Astrocyte (in vitro differentiated cells and primary cell): Measurements from ENCODE around the gene THRAP3. TPM values are rescaled to one million over a fixed set of nuclear protein-coding genes. Genes with fewer than 3 reads are reported as not detected.
A peak's percentile ranks its signal among the peaks of the same experiment; 100 is the strongest.

Experiments used
- DNase-seq: peaks from one replicate; pipeline ENCODE4 v3.0.0-alpha.2; 2010; ENCODE audit warnings: low read depth
- FAIRE-seq: peaks from 2 replicates; lab custom pipeline; 2011; peaks lifted over from hg19 to GRCh38; lab: Jason Lieb, UNC
- H2AFZ ChIP-seq: 2 replicates; pipeline ENCODE4 v1.6.0; 2012; ENCODE audit warnings: low read depth, low read length, inconsistent platforms
- H3K27ac ChIP-seq: 2 replicates; pipeline ENCODE4 v1.5.1; 2011; ENCODE audit warnings: low read depth, low read length, inconsistent platforms
- H3K27me3 ChIP-seq: 2 replicates; pipeline ENCODE4 v1.6.0; 2011; ENCODE audit warnings: low read length, inconsistent platforms; ENCODE audit not compliant: insufficient read depth
- H3K36me3 ChIP-seq: 2 replicates; pipeline ENCODE4 v1.5.1; 2011; ENCODE audit warnings: low read length, inconsistent platforms; ENCODE audit not compliant: insufficient read depth
- H3K4me1 ChIP-seq: 2 replicates; pipeline ENCODE4 v1.5.1; 2011; ENCODE audit warnings: low read length, inconsistent platforms; ENCODE audit not compliant: insufficient read depth
- H3K4me2 ChIP-seq: 2 replicates; pipeline ENCODE4 v1.6.0; 2012; ENCODE audit warnings: low read length, inconsistent platforms
- H3K4me3 ChIP-seq: 2 replicates; pipeline ENCODE4 v1.5.1; 2011; ENCODE audit warnings: low read depth, mild to moderate bottlenecking, low read length, inconsistent platforms; ENCODE audit not compliant: insufficient read depth
- H3K79me2 ChIP-seq: 2 replicates; pipeline ENCODE4 v1.6.0; 2012; ENCODE audit warnings: mild to moderate bottlenecking, low read length, inconsistent platforms; ENCODE audit not compliant: insufficient read depth
- H3K9ac ChIP-seq: 2 replicates; pipeline ENCODE4 v1.6.0; 2012; ENCODE audit warnings: mild to moderate bottlenecking, low read length, inconsistent platforms
- H3K9me3 ChIP-seq: 2 replicates; pipeline ENCODE4 v1.5.1; 2012; ENCODE audit warnings: low read depth, mild to moderate bottlenecking, low read length, inconsistent platforms; ENCODE audit not compliant: insufficient read depth
- H4K20me1 ChIP-seq: 2 replicates; pipeline ENCODE4 v1.6.0; 2012; ENCODE audit warnings: low read length, inconsistent platforms; ENCODE audit not compliant: insufficient read depth
- H3K27ac Mint-ChIP-seq: one replicate; pipeline ENCODE4 v1.8.0; 2021; ENCODE audit warnings: mild to moderate bottlenecking, mixed read lengths; ENCODE audit not compliant: unreplicated experiment
- H3K27me3 Mint-ChIP-seq: one replicate; pipeline ENCODE4 v1.8.0; 2021; ENCODE audit warnings: low read depth, mixed read lengths; ENCODE audit not compliant: unreplicated experiment
- H3K36me3 Mint-ChIP-seq: one replicate; pipeline ENCODE4 v1.8.0; 2021; ENCODE audit warnings: low read depth, mixed read lengths; ENCODE audit not compliant: unreplicated experiment
- H3K4me1 Mint-ChIP-seq: one replicate; pipeline ENCODE4 v1.8.0; 2021; ENCODE audit warnings: low read depth, mixed read lengths; ENCODE audit not compliant: unreplicated experiment
- H3K4me3 Mint-ChIP-seq: one replicate; pipeline ENCODE4 v1.8.0; 2021; ENCODE audit warnings: mild to moderate bottlenecking, moderate library complexity, mixed read lengths; ENCODE audit not compliant: unreplicated experiment
- H3K9me3 Mint-ChIP-seq: one replicate; pipeline ENCODE4 v1.8.0; 2021; ENCODE audit warnings: mild to moderate bottlenecking, mixed read lengths; ENCODE audit not compliant: unreplicated experiment
- EZH2 ChIP-seq: IDR thresholded peaks from 2 replicates; pipeline ENCODE4 v1.6.1; 2012; ENCODE audit warnings: mild to moderate bottlenecking, low read length, inconsistent platforms; ENCODE audit not compliant: insufficient read depth
- total RNA-seq: library from RNA; stranded (reverse); gene quantifications from 2 replicates; pipeline ENCODE4 v1.2.1, GENCODE V29; 2021
- TF ChIP-seq, protein P1 (sequence below): IDR thresholded peaks from 2 replicates; pipeline ENCODE4 v1.5.1; 2011; ENCODE audit warnings: low read depth, mild to moderate bottlenecking, inconsistent platforms, low read length, moderate library complexity; ENCODE audit not compliant: insufficient read depth

The THRAP3 gene
- total RNA-seq, 1 donor from 2014 or later: 109 TPM

DNA sequence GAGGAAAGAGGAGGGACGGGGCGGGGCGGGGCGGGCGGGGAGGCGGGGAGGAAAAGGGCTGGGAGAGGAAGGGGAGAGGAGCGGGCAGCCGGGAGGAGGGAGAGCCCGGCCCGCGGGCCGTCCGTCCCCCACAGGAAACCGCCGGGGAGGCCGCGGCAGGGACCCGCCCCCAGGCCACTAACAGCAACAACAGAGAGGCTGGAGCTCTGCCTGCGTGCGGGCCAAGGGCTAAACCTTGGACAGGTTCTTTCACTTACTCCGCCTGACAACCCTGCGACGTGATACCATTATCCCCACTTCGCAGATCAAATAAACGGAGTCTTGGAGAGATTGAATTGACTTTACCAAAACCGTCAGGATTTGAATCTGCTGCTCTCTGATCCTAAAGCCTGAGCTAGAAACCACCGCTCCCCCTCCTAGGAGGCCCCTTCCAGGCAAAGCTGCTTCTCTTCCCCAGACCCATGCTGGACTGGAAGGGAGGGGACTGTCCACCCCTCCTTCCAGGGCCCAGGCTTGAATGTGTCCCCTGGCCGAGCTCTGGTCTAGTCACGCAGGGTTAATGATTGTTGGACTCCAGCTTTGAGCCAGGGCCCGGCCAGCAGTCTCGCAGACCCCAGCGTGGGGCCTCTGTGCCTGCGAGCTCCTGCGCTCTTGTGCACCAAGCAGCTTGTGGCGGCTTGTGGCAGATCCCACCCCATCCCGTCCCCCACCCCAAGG is 99.6 kb downstream of the THRAP3 start, which contains the start of gene EVA1B:
Gene EVA1B, minus strand, starts transcription at position 10 of the 717 bp plus-strand sequence. CDS start 608 bp downstream, outside the sequence.
- H3K27me3 Mint-ChIP-seq: no peaks in the 10 kb centered on the region
- H3K4me2 ChIP-seq: peak within 1 kb of the TSS; percentile 95
- TF ChIP-seq, protein P1, sequence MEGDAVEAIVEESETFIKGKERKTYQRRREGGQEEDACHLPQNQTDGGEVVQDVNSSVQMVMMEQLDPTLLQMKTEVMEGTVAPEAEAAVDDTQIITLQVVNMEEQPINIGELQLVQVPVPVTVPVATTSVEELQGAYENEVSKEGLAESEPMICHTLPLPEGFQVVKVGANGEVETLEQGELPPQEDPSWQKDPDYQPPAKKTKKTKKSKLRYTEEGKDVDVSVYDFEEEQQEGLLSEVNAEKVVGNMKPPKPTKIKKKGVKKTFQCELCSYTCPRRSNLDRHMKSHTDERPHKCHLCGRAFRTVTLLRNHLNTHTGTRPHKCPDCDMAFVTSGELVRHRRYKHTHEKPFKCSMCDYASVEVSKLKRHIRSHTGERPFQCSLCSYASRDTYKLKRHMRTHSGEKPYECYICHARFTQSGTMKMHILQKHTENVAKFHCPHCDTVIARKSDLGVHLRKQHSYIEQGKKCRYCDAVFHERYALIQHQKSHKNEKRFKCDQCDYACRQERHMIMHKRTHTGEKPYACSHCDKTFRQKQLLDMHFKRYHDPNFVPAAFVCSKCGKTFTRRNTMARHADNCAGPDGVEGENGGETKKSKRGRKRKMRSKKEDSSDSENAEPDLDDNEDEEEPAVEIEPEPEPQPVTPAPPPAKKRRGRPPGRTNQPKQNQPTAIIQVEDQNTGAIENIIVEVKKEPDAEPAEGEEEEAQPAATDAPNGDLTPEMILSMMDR: no peak
- no peaks in the 10 kb centered on the region for H3K27me3 ChIP-seq
- no peaks in the 10 kb centered on the region for H3K9me3 ChIP-seq
- H3K27ac Mint-ChIP-seq: peak within 1 kb of the TSS; percentile 87
- peaks cover 12% of the 10 kb centered on the region for H4K20me1 ChIP-seq
- H3K4me1 Mint-ChIP-seq: peaks cover 29% of the 10 kb centered on the region
- H3K27ac ChIP-seq: peak within 1 kb of the TSS; percentile 81
- H3K4me3 Mint-ChIP-seq: peak within 1 kb of the TSS; percentile 81
- H3K79me2 ChIP-seq: peaks cover 23% of the 10 kb centered on the region
- peaks cover 46% of the 10 kb centered on the region for H3K4me1 ChIP-seq
- DNase-seq (peak; percentile 75), FAIRE-seq (no peak)
- H3K9me3 Mint-ChIP-seq: no peaks in the 10 kb centered on the region
- peaks cover 15% of the 10 kb centered on the region for H3K36me3 Mint-ChIP-seq
- H3K4me3 ChIP-seq: peak within 1 kb of the TSS; percentile 73
- no peaks in the 10 kb centered on the region for H3K36me3 ChIP-seq
- H2AFZ ChIP-seq: no peak within 1 kb of the TSS
- peak within 1 kb of the TSS; percentile 87 for H3K9ac ChIP-seq

DNA sequence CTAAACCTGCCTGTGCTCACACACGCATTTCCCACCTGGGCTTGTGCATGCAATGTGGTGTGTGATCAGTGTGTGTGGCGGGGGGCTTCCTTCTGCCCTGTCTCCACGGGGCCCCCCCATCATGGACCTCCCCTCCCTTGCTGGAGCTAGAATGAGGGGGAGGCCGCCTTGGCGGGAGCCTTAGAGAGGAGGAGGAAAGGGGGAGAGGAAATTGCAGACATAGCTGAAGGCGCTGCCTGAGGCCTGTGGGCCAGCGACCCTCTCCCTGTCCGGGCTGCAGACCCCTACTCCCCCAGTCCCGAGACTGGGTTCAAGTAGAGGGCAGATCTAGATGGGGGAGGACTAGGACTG is 100.1 kb downstream of the THRAP3 start:
- peaks cover 12% of the 10 kb centered on the region for H4K20me1 ChIP-seq
- H3K27ac Mint-ChIP-seq: no peak overlapping the region
- H3K27me3 ChIP-seq: no peaks in the 10 kb centered on the region
- peak overlapping the region; percentile 45 for H3K4me3 Mint-ChIP-seq
- FAIRE-seq: no peak
- TF ChIP-seq EZH2: no peak
- TF ChIP-seq, protein P1: no peak
- peaks cover 23% of the 10 kb centered on the region for H3K79me2 ChIP-seq
- no peak for DNase-seq
- H3K4me1 Mint-ChIP-seq: peaks cover 29% of the 10 kb centered on the region
- H3K36me3 Mint-ChIP-seq: peaks cover 16% of the 10 kb centered on the region
- peak overlapping the region; percentile 52 for H3K27ac ChIP-seq
- H3K9me3 ChIP-seq: no peaks in the 10 kb centered on the region
- peak overlapping the region; percentile 80 for H3K4me2 ChIP-seq
- no peak overlapping the region for H2AFZ ChIP-seq
- no peaks in the 10 kb centered on the region for H3K27me3 Mint-ChIP-seq
- no peaks in the 10 kb centered on the region for H3K36me3 ChIP-seq
- H3K4me1 ChIP-seq: peaks cover 46% of the 10 kb centered on the region
- H3K9me3 Mint-ChIP-seq: no peaks in the 10 kb centered on the region
- peak overlapping the region; percentile 65 for H3K9ac ChIP-seq
- no peak overlapping the region for H3K4me3 ChIP-seq

DNA sequence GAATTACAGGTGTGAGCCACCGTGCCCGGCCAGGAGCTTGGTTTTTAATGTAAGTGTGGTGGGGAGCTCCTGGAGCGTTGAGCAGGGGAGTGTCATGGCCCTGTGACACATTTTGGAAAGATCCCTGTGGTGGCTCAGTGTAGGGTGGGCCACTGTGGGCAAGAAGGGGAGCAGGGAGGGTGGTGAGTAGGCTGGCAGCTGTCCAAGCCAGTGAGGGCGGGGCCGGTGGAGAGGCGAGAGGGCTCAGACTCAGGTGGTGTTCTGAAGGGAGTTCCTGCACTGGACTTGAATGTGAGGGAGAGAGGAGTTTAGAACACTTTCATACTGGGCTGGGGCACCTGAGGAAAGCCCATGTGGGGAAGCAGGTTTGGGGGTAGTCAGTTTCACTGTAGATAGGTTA is 102.3 kb downstream of the THRAP3 start:
- no peaks in the 10 kb centered on the region for H3K36me3 ChIP-seq
- no peak overlapping the region for H3K27ac ChIP-seq
- Mint-ChIP-seq H3K9me3 (no peaks in the 10 kb centered on the region), H3K4me3 (no peak overlapping the region), H3K27me3 (no peaks in the 10 kb centered on the region), H3K27ac (no peak overlapping the region), H3K4me1 (peaks cover 25% of the 10 kb centered on the region), H3K36me3 (peaks cover 25% of the 10 kb centered on the region)
- no peaks in the 10 kb centered on the region for H3K27me3 ChIP-seq
- no peaks in the 10 kb centered on the region for H3K9me3 ChIP-seq
- FAIRE-seq (no peak), DNase-seq (no peak)
- H2AFZ ChIP-seq: no peak overlapping the region
- H3K4me1 ChIP-seq: peaks cover 37% of the 10 kb centered on the region
- no peak overlapping the region for H3K9ac ChIP-seq
- no peak overlapping the region for H3K4me3 ChIP-seq
- H3K4me2 ChIP-seq: no peak overlapping the region
- peaks cover 10% of the 10 kb centered on the region for H4K20me1 ChIP-seq
- H3K79me2 ChIP-seq: peaks cover 18% of the 10 kb centered on the region
- TF ChIP-seq, protein P1: no peak
- TF ChIP-seq EZH2: no peak
